Breast epithelium (tissue), 4 donors: ENCODE results near the gene CDX1. TPM values are rescaled to one million over a fixed set of nuclear protein-coding genes. Genes with fewer than 3 reads are reported as not detected.

Source experiments
- DNase-seq, 2 donors: peaks; one replicate each; pipeline ENCODE4 v3.0.0-alpha.2; 2019; ENCODE audit warnings: low spot score in 2 of 2
- H3K27ac ChIP-seq, 2 donors: fragments of 200-600 bp; sonication (generic) in 1 of 2; one replicate each; pipeline ENCODE4 v1.5.1; 2016 to 2019; ENCODE audit warnings: mild to moderate bottlenecking in 1 of 2
- H3K27me3 ChIP-seq, 2 donors: fragments of 200-600 bp; sonication (generic) in 1 of 2; one replicate each; pipeline versions ENCODE4 v1.5.1 to v1.6.0; 2017 to 2019; ENCODE audit warnings: control low read depth in 1 of 2, mild to moderate bottlenecking in 1 of 2
- H3K36me3 ChIP-seq: fragments of 200-600 bp; one replicate; pipeline ENCODE4 v1.5.1; 2019
- H3K4me1 ChIP-seq, 2 donors: fragments of 200-600 bp; sonication (generic); one replicate each; pipeline ENCODE4 v1.5.1; 2016 to 2019; ENCODE audit warnings: control low read depth in 1 of 2
- H3K4me3 ChIP-seq, 3 donors: fragments of 200-600 bp; sonication (generic); 1 replicate in 2 of 3; 2 replicates in 1 of 3; pipeline ENCODE4 v1.5.1; 2016 to 2019; ENCODE audit warnings: mild to moderate bottlenecking in 3 of 3, moderate library complexity in 2 of 3
- H3K9me3 ChIP-seq, 2 donors: fragments of 200-600 bp; sonication (generic) in 1 of 2; one replicate each; pipeline ENCODE4 v1.5.1; 2016 to 2019; ENCODE audit warnings: control low read depth in 1 of 2
- POLR2A ChIP-seq: fragments of 450-650 bp; IDR thresholded peaks from one replicate; pipeline ENCODE4 v1.6.1; 2016; ENCODE audit warnings: antibody characterized with exemption, mild to moderate bottlenecking, moderate library complexity
- POLR2AphosphoS5 ChIP-seq, 3 donors: sonication (generic); formaldehyde crosslinking; IDR thresholded peaks; one replicate each; pipeline ENCODE4 v1.6.1; 2017; ENCODE audit warnings: antibody characterized with exemption in 3 of 3
- intact Hi-C: fragments of 100-400 bp; cut with DNase I; formaldehyde crosslinking; loops from one replicate; pipeline ENCODE4 v1.15.1; 2023; ENCODE audit warnings: low total_unique reads
- total RNA-seq, 3 donors: library from RNA; depleted of rRNA; stranded (reverse); fragments of >200 nt; gene quantifications; one replicate each; pipeline ENCODE4 v1.1.0, GENCODE V29; 2016
- TF ChIP-seq, protein P1 (sequence below), 3 donors: fragments of 450-650 bp; IDR thresholded peaks; one replicate each; pipeline ENCODE4 v1.5.1; 2016 to 2017; ENCODE audit warnings: antibody characterized with exemption in 3 of 3, mild to moderate bottlenecking in 3 of 3, moderate library complexity in 3 of 3

CDX1 gene
- total RNA-seq, 3 donors from 2014 or later, result 1.3 TPM; not detected in 2

DNA sequence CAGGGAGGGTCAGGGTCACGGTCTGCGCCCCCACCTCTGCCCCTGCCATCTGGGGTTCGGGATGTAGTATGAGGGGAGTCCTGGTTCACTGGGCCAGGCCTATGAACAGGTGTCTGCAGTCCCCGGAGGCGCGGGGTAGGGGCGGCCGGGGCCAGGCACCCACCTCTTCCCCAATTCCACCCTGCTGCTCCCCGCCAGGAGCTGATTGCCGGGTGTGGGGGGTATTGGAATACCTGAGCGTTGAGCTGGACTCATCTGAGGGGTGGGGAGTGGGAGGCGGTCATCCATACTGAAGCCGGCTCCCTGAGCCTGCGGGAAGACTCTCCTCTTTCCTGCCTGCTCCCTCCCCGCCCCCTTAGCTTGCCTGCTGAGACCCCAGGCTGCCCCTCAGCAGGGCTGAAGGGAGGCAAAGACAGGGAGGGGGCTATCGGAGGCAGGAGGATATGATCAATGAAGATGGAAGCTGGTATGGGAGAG is 24.0 kb downstream of the CDX1 start:
- TF ChIP-seq, protein P1, sequence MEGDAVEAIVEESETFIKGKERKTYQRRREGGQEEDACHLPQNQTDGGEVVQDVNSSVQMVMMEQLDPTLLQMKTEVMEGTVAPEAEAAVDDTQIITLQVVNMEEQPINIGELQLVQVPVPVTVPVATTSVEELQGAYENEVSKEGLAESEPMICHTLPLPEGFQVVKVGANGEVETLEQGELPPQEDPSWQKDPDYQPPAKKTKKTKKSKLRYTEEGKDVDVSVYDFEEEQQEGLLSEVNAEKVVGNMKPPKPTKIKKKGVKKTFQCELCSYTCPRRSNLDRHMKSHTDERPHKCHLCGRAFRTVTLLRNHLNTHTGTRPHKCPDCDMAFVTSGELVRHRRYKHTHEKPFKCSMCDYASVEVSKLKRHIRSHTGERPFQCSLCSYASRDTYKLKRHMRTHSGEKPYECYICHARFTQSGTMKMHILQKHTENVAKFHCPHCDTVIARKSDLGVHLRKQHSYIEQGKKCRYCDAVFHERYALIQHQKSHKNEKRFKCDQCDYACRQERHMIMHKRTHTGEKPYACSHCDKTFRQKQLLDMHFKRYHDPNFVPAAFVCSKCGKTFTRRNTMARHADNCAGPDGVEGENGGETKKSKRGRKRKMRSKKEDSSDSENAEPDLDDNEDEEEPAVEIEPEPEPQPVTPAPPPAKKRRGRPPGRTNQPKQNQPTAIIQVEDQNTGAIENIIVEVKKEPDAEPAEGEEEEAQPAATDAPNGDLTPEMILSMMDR (IDR thresholded peaks at IDR 0.05), result no peak
- TF ChIP-seq POLR2AphosphoS5 (IDR thresholded peaks at IDR 0.05) (no peak), POLR2A (no peak)
- Histone ChIP-seq H3K4me1 (no peaks in the 10 kb centered on the region), H3K4me3 (no peak overlapping the region), H3K27ac (no peak overlapping the region), H3K36me3 (no peaks in the 10 kb centered on the region), H3K27me3 (peaks cover 9 to 27% of the 10 kb centered on the region in 2 donors), H3K9me3 (no peaks in the 10 kb centered on the region)
- no peak for DNase-seq
- intact Hi-C loops, result no loop called here

DNA sequence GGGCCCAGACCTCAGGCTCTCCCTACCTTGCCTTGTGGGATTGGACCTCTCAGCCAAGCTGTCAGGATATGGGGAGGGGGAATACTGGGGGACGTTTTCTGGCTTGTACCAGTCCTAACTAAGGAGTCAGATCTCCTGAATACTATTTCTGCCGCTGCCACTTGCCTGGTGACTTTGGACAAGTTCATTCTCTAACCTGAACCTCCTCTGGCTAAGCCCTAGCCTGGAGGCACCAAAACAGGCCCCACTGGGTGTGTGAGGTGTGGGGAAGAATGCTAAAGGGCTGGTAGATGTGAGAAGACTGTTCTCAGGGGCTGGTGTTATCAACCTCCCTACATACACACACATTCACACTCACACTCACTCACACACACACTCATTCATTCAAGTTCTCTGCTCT is 24.4 kb downstream of the CDX1 start:
- H3K27me3 ChIP-seq, result peaks cover 9 to 27% of the 10 kb centered on the region in 2 donors
- H3K36me3 ChIP-seq, result no peaks in the 10 kb centered on the region
- H3K9me3 ChIP-seq, result no peaks in the 10 kb centered on the region
- TF ChIP-seq POLR2AphosphoS5 (IDR thresholded peaks at IDR 0.05), result no peak
- no peak for TF ChIP-seq POLR2A
- TF ChIP-seq, protein P1 (IDR thresholded peaks at IDR 0.05), result no peak
- H3K27ac ChIP-seq, result no peak overlapping the region
- H3K4me1 ChIP-seq, result no peaks in the 10 kb centered on the region
- H3K4me3 ChIP-seq, result no peak overlapping the region
- no peak for DNase-seq
- intact Hi-C loops, result no loop called here

DNA sequence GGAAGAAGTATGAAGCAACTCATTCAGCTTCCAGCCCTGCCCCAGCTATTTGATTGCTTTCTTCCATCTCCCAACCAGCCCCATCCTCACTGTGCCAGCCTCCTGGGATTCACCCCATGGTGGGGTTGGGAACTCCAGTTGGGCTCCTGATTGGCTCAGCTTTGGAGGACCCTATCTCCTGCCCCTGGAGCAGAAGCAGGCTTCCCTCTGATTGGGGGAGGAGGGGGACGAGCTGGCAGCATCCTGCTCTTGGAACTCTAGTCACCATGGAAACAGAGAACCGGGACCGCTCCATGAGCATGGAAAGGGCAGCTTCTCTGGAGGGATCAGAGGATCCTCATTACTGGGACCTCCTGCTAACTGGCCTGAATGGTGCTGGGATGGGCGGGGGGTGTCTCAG is 25.9 kb downstream of the CDX1 start:
- H3K4me1 ChIP-seq, result no peaks in the 10 kb centered on the region

DNA sequence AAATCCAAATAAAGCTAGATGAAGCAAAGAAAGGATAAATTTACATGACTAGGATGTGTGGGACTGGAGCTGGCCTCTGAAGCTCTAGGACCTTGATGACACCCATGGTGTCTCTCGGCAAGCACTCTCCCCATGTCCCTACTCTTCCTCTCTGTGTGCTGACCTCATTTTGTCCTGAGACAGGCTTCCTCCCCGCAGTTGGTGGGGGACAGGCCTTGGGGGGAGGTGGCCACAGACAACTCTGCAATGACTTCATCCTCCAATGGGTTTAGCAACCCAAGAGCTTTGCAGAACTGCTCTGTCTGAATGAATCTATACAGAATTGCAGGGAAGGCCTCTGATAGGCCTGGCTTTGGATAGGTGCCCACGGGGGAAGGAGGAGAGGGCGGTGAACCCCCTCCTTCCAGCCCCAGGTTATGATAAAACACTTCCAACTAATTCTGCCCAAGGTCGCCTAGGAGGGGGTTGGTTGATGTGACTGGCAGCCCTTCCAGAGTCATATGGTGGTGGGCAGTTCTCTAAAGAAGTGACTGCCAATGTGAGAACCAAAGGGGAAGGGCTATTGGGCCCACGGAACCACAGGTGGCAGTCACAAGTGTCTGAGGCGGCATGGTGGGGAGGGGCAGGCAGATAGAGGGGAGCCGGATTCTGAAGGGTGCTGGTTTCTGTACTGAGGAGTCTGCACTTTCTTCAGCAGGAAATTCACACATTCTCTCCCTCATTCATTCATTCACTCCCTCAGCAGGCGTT is 29.3 kb downstream of the CDX1 start:
- no peak for TF ChIP-seq POLR2AphosphoS5 (IDR thresholded peaks at IDR 0.05)
- TF ChIP-seq, protein P1 (IDR thresholded peaks at IDR 0.05), result no peak
- no peak for TF ChIP-seq POLR2A
- Histone ChIP-seq H3K4me3 (no peak overlapping the region), H3K4me1 (no peaks in the 10 kb centered on the region), H3K27ac (no peak overlapping the region), H3K36me3 (no peaks in the 10 kb centered on the region), H3K27me3 (peaks cover 0 to under 1% of the 10 kb centered on the region in 2 donors), H3K9me3 (no peaks in the 10 kb centered on the region)
- DNase-seq, result no peak
- intact Hi-C loops, result no loop called here

More for the DNA sequence above, 25.9 kb downstream of the CDX1 start:
- TF ChIP-seq, protein P1 (IDR thresholded peaks at IDR 0.05), result no peak
- TF ChIP-seq POLR2AphosphoS5 (IDR thresholded peaks at IDR 0.05), result no peak
- TF ChIP-seq POLR2A, result no peak
- no peak overlapping the region for H3K4me3 ChIP-seq
- peaks cover 9 to 27% of the 10 kb centered on the region in 2 donors for H3K27me3 ChIP-seq
- intact Hi-C loops, result no loop called here
- no peak overlapping the region for H3K27ac ChIP-seq
- H3K36me3 ChIP-seq, result no peaks in the 10 kb centered on the region
- no peaks in the 10 kb centered on the region for H3K9me3 ChIP-seq
- DNase-seq, result no peak

DNA sequence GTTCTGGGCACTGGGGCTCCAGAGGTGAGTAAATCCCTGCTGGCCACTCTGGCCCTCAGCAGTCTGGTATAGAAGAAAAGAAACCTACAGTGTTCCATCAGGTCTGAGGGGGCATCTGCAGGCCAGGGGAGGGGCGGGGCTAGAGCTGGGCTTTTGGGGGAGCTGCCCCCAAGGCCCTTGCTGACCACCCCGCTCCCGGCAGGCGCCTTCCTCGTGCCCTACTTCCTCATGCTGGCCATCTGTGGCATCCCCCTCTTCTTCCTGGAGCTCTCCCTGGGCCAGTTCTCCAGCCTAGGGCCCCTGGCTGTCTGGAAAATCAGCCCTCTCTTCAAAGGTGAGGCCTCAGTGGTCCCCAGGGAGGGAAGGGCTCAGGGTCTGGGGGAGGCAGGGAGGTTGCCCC is 29.9 kb downstream of the CDX1 start:
- intact Hi-C loops, result no loop called here
- H3K36me3 ChIP-seq, result no peaks in the 10 kb centered on the region
- H3K4me3 ChIP-seq, result no peak overlapping the region
- H3K27me3 ChIP-seq, result no peaks in the 10 kb centered on the region
- no peak for DNase-seq
- no peak overlapping the region for H3K27ac ChIP-seq
- TF ChIP-seq POLR2A (no peak), POLR2AphosphoS5 (IDR thresholded peaks at IDR 0.05) (no peak)
- TF ChIP-seq, protein P1 (IDR thresholded peaks at IDR 0.05), result no peak
- no peaks in the 10 kb centered on the region for H3K9me3 ChIP-seq
- no peaks in the 10 kb centered on the region for H3K4me1 ChIP-seq
